GM19099 (cell line): Measurements from ENCODE around the gene MUC5B.

ENCODE experiments used
- POLR2A ChIP-seq: IDR thresholded peaks from 3 replicates; pipeline ENCODE4 v1.6.1; 2011; ENCODE audit warnings: low read depth; ENCODE audit not compliant: insufficient read length; ENCODE audit errors: extremely low read depth

MUC5B gene

GRCh38 chr11:1310318-1310687 lies 87.4 kb downstream of the MUC5B start:
- TF ChIP-seq POLR2A = no peak

DNA sequence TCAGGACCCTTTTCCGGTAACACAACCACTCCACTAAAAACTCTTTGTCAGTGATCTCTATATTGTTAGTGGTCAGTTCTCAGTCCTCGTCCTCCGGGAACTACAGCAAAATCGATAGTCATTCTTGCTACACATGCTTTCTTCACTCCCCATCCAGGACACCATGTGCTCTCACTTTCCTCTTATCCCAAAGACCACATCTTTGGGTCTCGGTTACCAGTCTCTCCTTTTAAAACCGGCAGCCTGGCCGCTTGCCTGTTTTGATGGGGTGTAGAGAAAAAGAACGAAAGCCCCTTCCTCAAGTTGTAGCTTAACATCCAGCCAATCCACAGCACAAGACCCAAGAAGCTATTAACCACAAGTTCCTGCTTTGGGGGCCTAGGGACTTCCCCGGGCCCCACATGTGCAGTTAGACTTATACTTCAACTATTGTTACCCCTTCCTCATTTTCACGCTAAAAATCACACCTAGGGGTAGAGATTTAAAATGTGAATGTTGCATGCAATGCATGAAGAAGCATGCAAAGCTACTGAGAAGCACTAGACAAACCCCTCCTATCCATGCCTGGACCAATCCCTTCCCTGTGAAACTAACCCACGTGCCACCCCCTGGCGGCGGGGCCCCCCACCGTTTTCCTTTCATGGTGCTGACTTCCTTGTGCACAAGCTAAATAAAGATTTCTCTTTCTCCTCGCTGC lies 88.1 kb downstream of the MUC5B start:
- no peak for TF ChIP-seq POLR2A
